ENCODE measurements around the gene KRT79. TPM values are rescaled to one million over a fixed set of nuclear protein-coding genes. Genes with fewer than 3 reads are reported as not detected.

The KRT79 gene
- total and polyA plus RNA-seq, 2 experiments from 2014 or later: 0.07 TPM; not detected in 1

DNA sequence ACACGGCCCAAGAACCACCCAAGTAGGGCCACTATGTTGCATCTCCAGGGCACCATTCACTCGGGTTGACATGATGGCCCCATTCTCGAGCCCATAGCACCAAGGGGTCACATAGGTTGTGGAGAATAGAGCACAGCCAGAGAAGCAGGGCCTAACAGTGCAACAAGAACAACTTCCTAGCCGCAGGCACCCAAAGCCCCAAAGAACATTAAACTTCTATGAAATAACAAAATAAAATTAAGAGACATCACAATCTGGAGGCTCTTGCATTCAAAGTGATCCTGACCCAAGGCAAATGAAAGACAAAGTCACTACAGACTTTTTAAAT, 22.1 kb downstream of the KRT79 start:
- no peaks in the 10 kb centered on the region for H3K36me3 ChIP-seq (replicated peaks; ENCODE audit: insufficient read depth, low read depth)
- no peak overlapping the region for H3K4me2 ChIP-seq
- H3K9me3 ChIP-seq (ENCODE audit: low read depth): no peaks in the 10 kb centered on the region
- WGBS (ENCODE audit: low lambda C conversion rate, missing lambda C conversion rate): 70% methylated on average over 4 of the region's 4 CpGs
- H3K9me2 ChIP-seq (replicated peaks; ENCODE audit: insufficient read depth): no peaks in the 10 kb centered on the region
- no peak for TF ChIP-seq EZH2 (IDR thresholded peaks at IDR 0.05; ENCODE audit: borderline replicate concordance)
- H2AFZ ChIP-seq: no peak overlapping the region
- peaks cover 13% of the 10 kb centered on the region for H3K4me1 ChIP-seq (ENCODE audit: insufficient read depth)
- no peak overlapping the region for H3K4me3 ChIP-seq
- no peaks in the 10 kb centered on the region for H4K20me1 ChIP-seq (ENCODE audit: insufficient read depth, poor library complexity, severe bottlenecking)
- DNase-seq (ENCODE audit: low spot score): no peak
- H3K27me3 ChIP-seq: peaks cover 19% of the 10 kb centered on the region
- H3K79me2 ChIP-seq: no peaks in the 10 kb centered on the region
- no peak overlapping the region for H3K27ac ChIP-seq

GRCh38 chr12:52811191-52812072, 22.7 kb downstream of the KRT79 start:
- peaks cover 19% of the 10 kb centered on the region for H3K27me3 ChIP-seq
- no peaks in the 10 kb centered on the region for H3K79me2 ChIP-seq
- no peaks in the 10 kb centered on the region for H3K36me3 ChIP-seq (replicated peaks; ENCODE audit: insufficient read depth, low read depth)
- H2AFZ ChIP-seq: no peak overlapping the region
- no peaks in the 10 kb centered on the region for H3K9me3 ChIP-seq (ENCODE audit: low read depth)
- peaks cover 13% of the 10 kb centered on the region for H3K4me1 ChIP-seq (ENCODE audit: insufficient read depth)
- no peak for TF ChIP-seq EZH2 (IDR thresholded peaks at IDR 0.05; ENCODE audit: borderline replicate concordance)
- no peak for TF ChIP-seq CTCF (IDR thresholded peaks at IDR 0.05; ENCODE audit: poor library complexity)
- no peak for TF ChIP-seq EZH2phosphoT487 (IDR thresholded peaks at IDR 0.05; ENCODE audit: low read depth, severe bottlenecking, unreplicated experiment)
- H3K4me2 ChIP-seq: no peak overlapping the region
- H3K27ac ChIP-seq: no peak overlapping the region
- DNase-seq (ENCODE audit: low spot score): no peak
- no peaks in the 10 kb centered on the region for H3K9me2 ChIP-seq (replicated peaks; ENCODE audit: insufficient read depth)
- WGBS (ENCODE audit: low lambda C conversion rate, missing lambda C conversion rate): 82% methylated on average over 9 of the region's 9 CpGs
- H3K4me3 ChIP-seq: no peak overlapping the region
- H4K20me1 ChIP-seq (ENCODE audit: insufficient read depth, poor library complexity, severe bottlenecking): no peaks in the 10 kb centered on the region

- Histone ChIP-seq H4K20me1 (ENCODE audit: insufficient read depth, poor library complexity, severe bottlenecking) (no peaks in the 10 kb centered on the region), H3K4me2 (no peak overlapping the region), H3K27ac (no peak overlapping the region), H3K9me2 (replicated peaks; ENCODE audit: insufficient read depth) (no peaks in the 10 kb centered on the region), H3K36me3 (replicated peaks; ENCODE audit: insufficient read depth, low read depth) (no peaks in the 10 kb centered on the region), H3K4me3 (no peak overlapping the region), H3K9me3 (ENCODE audit: low read depth) (no peaks in the 10 kb centered on the region), H3K79me2 (no peaks in the 10 kb centered on the region), H3K27me3 (peaks cover 19% of the 10 kb centered on the region), H3K4me1 (ENCODE audit: insufficient read depth) (peaks cover 13% of the 10 kb centered on the region), H2AFZ (no peak overlapping the region)
- no peak for DNase-seq (ENCODE audit: low spot score)
- no peak for TF ChIP-seq EZH2phosphoT487 (IDR thresholded peaks at IDR 0.05; ENCODE audit: low read depth, severe bottlenecking, unreplicated experiment)
- WGBS (ENCODE audit: low lambda C conversion rate, missing lambda C conversion rate): 71% methylated on average over 5 of the region's 5 CpGs
Observed at GRCh38 chr12:52810554-52810953, 23.6 kb downstream of the KRT79 start.

DNA sequence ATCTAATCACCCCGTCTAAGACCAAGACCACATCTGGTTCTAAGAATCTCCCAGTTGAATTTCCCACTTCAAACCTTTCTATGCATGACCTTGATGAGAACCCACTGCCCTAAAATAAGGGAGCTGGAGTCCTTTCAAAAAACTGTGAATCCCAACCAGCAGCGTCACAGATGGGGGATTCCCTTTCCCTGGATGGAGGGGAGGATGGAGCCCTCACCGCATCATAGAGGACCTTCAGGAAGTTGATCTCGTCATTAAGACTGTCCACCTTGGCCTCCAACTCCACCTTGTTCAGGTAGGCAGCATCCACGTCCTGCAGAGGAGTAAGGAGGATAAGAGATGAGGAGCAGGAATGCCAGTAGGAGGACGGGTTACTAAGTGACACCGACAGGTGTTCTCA, 24.9 kb downstream of the KRT79 start:
- WGBS (ENCODE audit: low lambda C conversion rate, missing lambda C conversion rate): 83% methylated on average over 7 of the region's 7 CpGs
- Histone ChIP-seq H3K27me3 (peaks cover 19% of the 10 kb centered on the region), H3K27ac (no peak overlapping the region), H3K4me2 (no peak overlapping the region), H3K79me2 (no peaks in the 10 kb centered on the region), H3K9me2 (replicated peaks; ENCODE audit: insufficient read depth) (no peaks in the 10 kb centered on the region), H3K4me3 (no peak overlapping the region), H2AFZ (no peak overlapping the region), H4K20me1 (ENCODE audit: insufficient read depth, poor library complexity, severe bottlenecking) (no peaks in the 10 kb centered on the region), H3K36me3 (replicated peaks; ENCODE audit: insufficient read depth, low read depth) (no peaks in the 10 kb centered on the region), H3K9me3 (ENCODE audit: low read depth) (no peaks in the 10 kb centered on the region), H3K4me1 (ENCODE audit: insufficient read depth) (peaks cover 3% of the 10 kb centered on the region)
- no peak for DNase-seq (ENCODE audit: low spot score)
- TF ChIP-seq CTCF (IDR thresholded peaks at IDR 0.05; ENCODE audit: poor library complexity) (no peak), EZH2 (IDR thresholded peaks at IDR 0.05; ENCODE audit: borderline replicate concordance) (no peak), EZH2phosphoT487 (IDR thresholded peaks at IDR 0.05; ENCODE audit: low read depth, severe bottlenecking, unreplicated experiment) (no peak)
